PC-9 (cell line): ENCODE data around the gene ITGB4.

Experiments used
- CTCF ChIP-seq: fragments of 200-600 bp; sonication (generic); conservative IDR thresholded peaks from 2 replicates; pipeline ENCODE4 v1.6.1; 2017; ENCODE audit warnings: mixed run types, antibody characterized with exemption, mild to moderate bottlenecking, moderate library complexity
- EZH2 ChIP-seq: fragments of 200-600 bp; sonication (generic); IDR thresholded peaks from 2 replicates; pipeline ENCODE4 v1.8.0; 2017; ENCODE audit warnings: antibody characterized with exemption, low read depth

GRCh38 chr17:75721463-75722011 lies 278 bp downstream of the ITGB4 start:
- TF ChIP-seq CTCF (no peak), EZH2 (no peak)
